HepG2 (cell line): Measurements from ENCODE around the gene FBXW12. TPM values are rescaled to one million over a fixed set of nuclear protein-coding genes. Genes with fewer than 3 reads are reported as not detected.

Source experiments
- ATF7-NPFF ChIP-seq: sonication (generic); formaldehyde crosslinking; IDR thresholded peaks from 2 replicates; pipeline ENCODE4 v1.8.1; 2023; ENCODE audit warnings: mild to moderate bottlenecking, low read depth, missing genetic modification reagents, moderate library complexity
- CC2D1A ChIP-seq: sonication (generic); formaldehyde crosslinking; IDR thresholded peaks from 2 replicates; pipeline ENCODE4 v1.8.1; 2023; ENCODE audit warnings: mild to moderate bottlenecking, missing genetic modification reagents
- FOSL2 ChIP-seq: sonication (generic); formaldehyde crosslinking; IDR thresholded peaks from 2 replicates; pipeline ENCODE4 v1.4.0; 2020; ENCODE audit warnings: missing genetic modification reagents
- MAF1 ChIP-seq: sonication (generic); formaldehyde crosslinking; IDR thresholded peaks from 2 replicates; pipeline ENCODE4 v1.5.0; 2020; ENCODE audit warnings: missing genetic modification reagents, borderline replicate concordance
- NAIF1 ChIP-seq: sonication (generic); formaldehyde crosslinking; IDR thresholded peaks from 2 replicates; pipeline ENCODE4 v1.5.0; 2020; ENCODE audit warnings: mild to moderate bottlenecking, missing genetic modification reagents, borderline replicate concordance
- NFKBIZ ChIP-seq: IDR thresholded peaks from 2 replicates; pipeline ENCODE4 v1.6.1; 2018; ENCODE audit warnings: missing genetic modification reagents, missing compliant biosample characterization
- PAX8 ChIP-seq: sonication (generic); formaldehyde crosslinking; IDR thresholded peaks from 2 replicates; pipeline ENCODE4 v1.8.0; 2022; ENCODE audit warnings: mild to moderate bottlenecking, missing genetic modification reagents, borderline replicate concordance
- PRDM15 ChIP-seq: sonication (generic); formaldehyde crosslinking; IDR thresholded peaks from 2 replicates; pipeline ENCODE4 v1.4.0; 2020; ENCODE audit warnings: missing genetic modification reagents
- PTBP1 ChIP-seq: fragments of 200-400 bp; formaldehyde crosslinking; IDR thresholded peaks from 2 replicates; pipeline ENCODE4 v1.6.1; 2018; ENCODE audit warnings: low read length, low read depth; ENCODE audit not compliant: poor library complexity, severe bottlenecking
- RAD21 ChIP-seq: fragments of 450-650 bp; formaldehyde crosslinking; IDR thresholded peaks from 2 replicates; pipeline ENCODE4 v1.5.0; 2020; ENCODE audit warnings: mild to moderate bottlenecking
- RFXANK ChIP-seq: IDR thresholded peaks from 2 replicates; pipeline ENCODE4 v1.6.1; 2016
- SSRP1 ChIP-seq: IDR thresholded peaks from 2 replicates; pipeline ENCODE4 v1.6.1; 2016; ENCODE audit warnings: control low read depth
- TRAFD1 ChIP-seq: sonication (generic); formaldehyde crosslinking; IDR thresholded peaks from 2 replicates; pipeline ENCODE4 v1.5.1; 2020; ENCODE audit warnings: missing genetic modification reagents, mild to moderate bottlenecking, borderline replicate concordance
- ZNF329 ChIP-seq: sonication (generic); formaldehyde crosslinking; IDR thresholded peaks from 2 replicates; pipeline ENCODE4 v1.9.0; 2021; ENCODE audit warnings: low read depth, mild to moderate bottlenecking, missing genetic modification reagents
- ZNF547 ChIP-seq: sonication (generic); formaldehyde crosslinking; IDR thresholded peaks from 2 replicates; pipeline ENCODE4 v1.5.1; 2020; ENCODE audit warnings: mild to moderate bottlenecking, missing genetic modification reagents
- ZNF710 ChIP-seq: sonication (generic); formaldehyde crosslinking; IDR thresholded peaks from 2 replicates; pipeline ENCODE4 v1.5.0; 2020; ENCODE audit warnings: mild to moderate bottlenecking, missing genetic modification reagents, borderline replicate concordance
- ZNF772 ChIP-seq: sonication (generic); formaldehyde crosslinking; IDR thresholded peaks from 2 replicates; pipeline ENCODE4 v1.5.0; 2020; ENCODE audit warnings: mild to moderate bottlenecking, missing genetic modification reagents
- ZXDC ChIP-seq: sonication (generic); formaldehyde crosslinking; IDR thresholded peaks from 2 replicates; pipeline ENCODE4 v1.5.0; 2020; ENCODE audit warnings: mild to moderate bottlenecking, missing genetic modification reagents
- ZZZ3 ChIP-seq: sonication (generic); formaldehyde crosslinking; IDR thresholded peaks from 2 replicates; pipeline ENCODE4 v1.4.0; 2020; ENCODE audit warnings: missing genetic modification reagents, mild to moderate bottlenecking, borderline replicate concordance
- polyA plus RNA-seq, 8 experiments: library from polyadenylated mRNA; depleted of rRNA in 3 of 8; stranded (reverse) in 7 of 8; unstranded in 1 of 8; fragments of >200 nt; fragmentation: Illumina TruSeq in 4 of 8; extraction: Trizol in 4 of 8; gene quantifications; 2 replicates each; pipeline versions ENCODE4 v1.2.1 to v1.2.3, GENCODE V29; 2011 to 2016; ENCODE audit warnings: low read depth in 4 of 8, missing spikeins in 1 of 8, mixed read lengths in 1 of 8; ENCODE audit not compliant: insufficient read depth in 1 of 8
- total RNA-seq, 5 experiments: library from RNA; depleted of rRNA; stranded (reverse); fragments of >200 nt; fragmentation: Illumina TruSeq; extraction: Trizol; gene quantifications; 2 replicates each; pipeline ENCODE4 v1.2.3, GENCODE V29; 2016; ENCODE audit warnings: low read depth in 1 of 5

FBXW12 gene
- total and polyA plus RNA-seq, 2 of the 13 experiments (the other 11 are each of a cell fraction or from before 2014, with no cell fraction given), result not detected

GRCh38 chr3:48439820-48440589, 68.0 kb downstream of the FBXW12 start, which contains the start of the genes CCDC51 and TMA7 (continued):
- TF ChIP-seq PAX8 (CRISPR knock-in tag), result no peak
- TF ChIP-seq PRDM15 (CRISPR knock-in tag), result peak; percentile 55; the same call in 1 of the 2 replicates
- TF ChIP-seq FOSL2 (CRISPR knock-in tag), result peak; percentile 36; the same call in 1 of the 2 replicates
- 0 out of 2 replicates have a peak, but pooled peaks have one; percentile 57 for TF ChIP-seq ZNF329
- TF ChIP-seq MAF1 (CRISPR knock-in tag), result no peak
- TF ChIP-seq ATF7-NPFF (CRISPR knock-in tag), result peak; percentile 25; the same call in 1 of the 2 replicates
- TF ChIP-seq SSRP1, result no peak
- peak; percentile 52; the same call in 1 of the 2 replicates for TF ChIP-seq NAIF1 (CRISPR knock-in tag)
- peak; percentile 81; the same call in 1 of the 2 replicates for TF ChIP-seq ZXDC (CRISPR knock-in tag)
- TF ChIP-seq CC2D1A, result no peak
- TF ChIP-seq ZNF710, result no peak
- TF ChIP-seq ZNF772 (CRISPR knock-in tag), result peak; percentile 95
- TF ChIP-seq ZZZ3 (CRISPR knock-in tag), result no peak
- peak; percentile 7; the same call in 1 of the 2 replicates for TF ChIP-seq RAD21 (CRISPR knock-in tag)
- no peak for TF ChIP-seq PTBP1
- no peak; the same call in 1 of the 2 replicates for TF ChIP-seq TRAFD1
- TF ChIP-seq ZNF547, result peak; percentile 87
- TF ChIP-seq RFXANK (CRISPR knock-in tag), result no peak
- no peak for TF ChIP-seq NFKBIZ (CRISPR knock-in tag)
